GM23338 (cell line): ENCODE results near the gene CYRIA. TPM values are rescaled to one million over a fixed set of nuclear protein-coding genes. Genes with fewer than 3 reads are reported as not detected.

Experiments
- ATAC-seq: fragments of 200-7000 bp; cut with Tn5 transposase; 3 replicates; pipeline ENCODE4 v1.9.1; 2020
- DNase-seq: peaks from one replicate; pipeline ENCODE4 v3.0.0-alpha.2; 2015; ENCODE audit warnings: low spot score
- H2AFZ ChIP-seq: fragments of 200-600 bp; sonication (generic); 2 replicates; pipeline ENCODE4 v1.8.0; 2016; ENCODE audit warnings: antibody characterized with exemption, mild to moderate bottlenecking, moderate library complexity
- H3F3A ChIP-seq: fragments of 200-600 bp; sonication (generic); replicated peaks from 2 replicates; pipeline ENCODE4 v1.8.0; 2017; ENCODE audit warnings: antibody characterized with exemption, mixed run types, low read depth
- H3K27ac ChIP-seq: fragments of 200-600 bp; sonication (generic); 2 replicates; pipeline ENCODE4 v1.6.1; 2016; ENCODE audit warnings: low read depth
- H3K27me3 ChIP-seq: fragments of 200-600 bp; sonication (generic); 2 replicates; pipeline ENCODE4 v1.8.0; 2016; ENCODE audit warnings: mild to moderate bottlenecking, mixed run types, moderate library complexity; ENCODE audit not compliant: insufficient read depth
- H3K36me3 ChIP-seq: fragments of 200-600 bp; sonication (generic); 2 replicates; pipeline ENCODE4 v1.8.0; 2016; ENCODE audit warnings: mild to moderate bottlenecking; ENCODE audit not compliant: insufficient read depth
- H3K4me1 ChIP-seq: fragments of 200-600 bp; sonication (generic); 2 replicates; pipeline ENCODE4 v1.8.0; 2016; ENCODE audit warnings: mild to moderate bottlenecking, moderate library complexity; ENCODE audit not compliant: insufficient read depth
- H3K4me2 ChIP-seq: fragments of 200-600 bp; sonication (generic); 2 replicates; pipeline ENCODE4 v1.7.1; 2017; ENCODE audit warnings: mixed run types
- H3K4me3 ChIP-seq: fragments of 200-600 bp; sonication (generic); 2 replicates; pipeline ENCODE4 v1.6.1; 2016; ENCODE audit warnings: mixed run types
- H3K79me2 ChIP-seq: fragments of 200-600 bp; sonication (generic); replicated peaks from 2 replicates; pipeline ENCODE4 v1.8.0; 2017; ENCODE audit warnings: mild to moderate bottlenecking; ENCODE audit not compliant: insufficient read depth
- H3K9me2 ChIP-seq: fragments of 200-600 bp; sonication (generic); 2 replicates; pipeline ENCODE4 v1.8.0; 2017; ENCODE audit not compliant: insufficient read depth
- H4K20me1 ChIP-seq: fragments of 200-600 bp; sonication (generic); replicated peaks from 2 replicates; pipeline ENCODE4 v1.8.0; 2017; ENCODE audit warnings: mild to moderate bottlenecking; ENCODE audit not compliant: insufficient read depth
- H3K27ac Mint-ChIP-seq: 2 replicates; pipeline ENCODE4 v1.8.0; 2020; ENCODE audit warnings: inconsistent platforms, mild to moderate bottlenecking, moderate library complexity, mixed read lengths
- H3K27me3 Mint-ChIP-seq: 3 replicates; pipeline ENCODE4 v1.8.0; 2022; ENCODE audit warnings: low read depth, mild to moderate bottlenecking, moderate library complexity, mixed read lengths, inconsistent platforms; ENCODE audit not compliant: insufficient read depth, poor library complexity
- H3K36me3 Mint-ChIP-seq: 3 replicates; pipeline ENCODE4 v1.8.0; 2021; ENCODE audit warnings: low read depth, mild to moderate bottlenecking, inconsistent platforms, moderate library complexity, mixed read lengths
- H3K4me1 Mint-ChIP-seq: 3 replicates; pipeline ENCODE4 v1.8.0; 2020; ENCODE audit warnings: mild to moderate bottlenecking, inconsistent platforms, mixed read lengths
- H3K4me3 Mint-ChIP-seq: 3 replicates; pipeline ENCODE4 v1.8.0; 2021; ENCODE audit warnings: moderate library complexity, mild to moderate bottlenecking, inconsistent platforms, mixed read lengths
- H3K9me3 Mint-ChIP-seq: 3 replicates; pipeline ENCODE4 v1.8.0; 2020; ENCODE audit warnings: moderate library complexity, mild to moderate bottlenecking, inconsistent platforms, mixed read lengths
- CREB1 ChIP-seq: fragments of 250-450 bp; sonication (Bioruptor Pico); IDR thresholded peaks from 2 replicates; pipeline ENCODE4 v1.5.0; 2020; ENCODE audit warnings: low read depth, mild to moderate bottlenecking, moderate library complexity
- EZH2 ChIP-seq: fragments of 200-600 bp; sonication (generic); IDR thresholded peaks from one replicate; pipeline ENCODE4 v1.8.0; 2017; ENCODE audit warnings: antibody characterized with exemption, mild to moderate bottlenecking, low read depth; ENCODE audit not compliant: unreplicated experiment
- EZH2phosphoT487 ChIP-seq: fragments of 200-600 bp; sonication (generic); IDR thresholded peaks from one replicate; pipeline ENCODE4 v1.8.1; 2018; ENCODE audit warnings: antibody characterized with exemption; ENCODE audit not compliant: unreplicated experiment
- JUNB ChIP-seq: IDR thresholded peaks from one replicate; pipeline ENCODE4 v1.6.1; 2016; ENCODE audit warnings: antibody characterized with exemption; ENCODE audit not compliant: unreplicated experiment
- NANOG ChIP-seq: IDR thresholded peaks from 2 replicates; pipeline ENCODE4 v1.6.1; 2016; ENCODE audit warnings: antibody characterized with exemption, borderline replicate concordance
- POLR2AphosphoS5 ChIP-seq: IDR thresholded peaks from 2 replicates; pipeline ENCODE4 v1.6.1; 2016; ENCODE audit warnings: antibody characterized with exemption, low read depth
- STAT1 ChIP-seq: IDR thresholded peaks from one replicate; pipeline ENCODE4 v1.6.1; 2016; ENCODE audit warnings: antibody characterized with exemption; ENCODE audit not compliant: unreplicated experiment
- ZNF114 ChIP-seq: fragments of 250-450 bp; sonication (Bioruptor Pico); IDR thresholded peaks from 2 replicates; pipeline ENCODE4 v1.5.0; 2020; ENCODE audit warnings: mild to moderate bottlenecking, moderate library complexity
- ZNF331 ChIP-seq: fragments of 250-450 bp; sonication (Bioruptor Pico); IDR thresholded peaks from 2 replicates; pipeline ENCODE4 v1.5.0; 2020; ENCODE audit warnings: low read depth, mild to moderate bottlenecking, moderate library complexity
- polyA plus RNA-seq: library from polyadenylated mRNA; unstranded; fragments of >200 nt; fragmentation: Nextera tagmentation; extraction: Ambion mirVana; gene quantifications from 2 replicates; pipeline ENCODE4 v1.2.1, GENCODE V29; 2016
- total RNA-seq: library from RNA; depleted of rRNA; stranded (reverse); fragments of >200 nt; shearing (Covaris generic); gene quantifications from 2 replicates; pipeline ENCODE4 v1.2.3, GENCODE V29; 2014
- TF ChIP-seq, protein P1 (sequence below): fragments of 250-450 bp; sonication (Bioruptor Pico); IDR thresholded peaks from 2 replicates; pipeline ENCODE4 v1.5.0; 2020; ENCODE audit warnings: mild to moderate bottlenecking, moderate library complexity
- TF ChIP-seq, protein P2 (sequence below), 2 experiments: fragments of 200-600 bp in 1 of 2; sonication (generic) in 1 of 2; conservative IDR thresholded peaks; 2 replicates each; pipeline versions ENCODE4 v1.5.1 to v1.6.1; 2016 to 2017; ENCODE audit warnings: antibody characterized with exemption in 2 of 2, low read depth in 2 of 2, mild to moderate bottlenecking in 2 of 2, moderate library complexity in 1 of 2
- TF ChIP-seq, protein P3 (sequence below): IDR thresholded peaks from one replicate; pipeline ENCODE4 v1.6.1; 2018; ENCODE audit warnings: antibody characterized with exemption; ENCODE audit not compliant: unreplicated experiment
- TF ChIP-seq, protein P4 (sequence below): IDR thresholded peaks from 2 replicates; pipeline ENCODE4 v1.6.1; 2016; ENCODE audit warnings: antibody characterized with exemption

Gene CYRIA
- total and polyA plus RNA-seq, 2 experiments from 2014 or later: 3.0 to 5.3 TPM

DNA sequence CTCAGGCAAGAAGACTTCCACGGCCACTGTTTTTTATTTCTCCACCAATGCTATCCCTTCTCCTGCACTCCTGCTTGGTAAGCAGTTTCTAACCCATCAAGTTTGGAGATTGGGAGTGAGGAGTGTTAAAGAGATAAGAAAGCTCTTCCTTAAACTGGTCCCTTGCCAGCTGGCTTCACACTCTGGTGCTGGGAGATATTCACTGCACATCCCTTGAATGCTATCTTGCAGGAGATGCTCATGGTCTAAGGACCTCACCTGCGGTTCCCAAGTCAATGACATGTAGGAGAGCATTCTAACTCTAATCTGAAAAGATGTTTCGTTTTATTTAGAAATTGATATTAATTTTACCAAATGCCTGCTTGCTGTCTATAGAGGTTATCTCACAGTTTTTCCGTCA, 28.2 kb upstream of the CYRIA start:
- Histone ChIP-seq H3K27ac (no peak overlapping the region), H2AFZ (no peak overlapping the region), H3K4me1 (no peaks in the 10 kb centered on the region), H4K20me1 (no peaks in the 10 kb centered on the region), H3F3A (no peaks in the 10 kb centered on the region), H3K79me2 (no peaks in the 10 kb centered on the region), H3K4me2 (no peak overlapping the region), H3K36me3 (no peaks in the 10 kb centered on the region), H3K9me2 (peaks cover 5% of the 10 kb centered on the region; the same call in 1 of the 2 replicates), H3K27me3 (no peaks in the 10 kb centered on the region), H3K4me3 (no peak overlapping the region)
- H3K4me1 Mint-ChIP-seq: no peaks in the 10 kb centered on the region
- no peak overlapping the region for H3K27ac Mint-ChIP-seq
- no peak for TF ChIP-seq EZH2phosphoT487
- TF ChIP-seq ZNF114 (CRISPR knock-in tag): no peak
- TF ChIP-seq POLR2AphosphoS5: no peak
- no peak for TF ChIP-seq JUNB
- TF ChIP-seq, protein P1, sequence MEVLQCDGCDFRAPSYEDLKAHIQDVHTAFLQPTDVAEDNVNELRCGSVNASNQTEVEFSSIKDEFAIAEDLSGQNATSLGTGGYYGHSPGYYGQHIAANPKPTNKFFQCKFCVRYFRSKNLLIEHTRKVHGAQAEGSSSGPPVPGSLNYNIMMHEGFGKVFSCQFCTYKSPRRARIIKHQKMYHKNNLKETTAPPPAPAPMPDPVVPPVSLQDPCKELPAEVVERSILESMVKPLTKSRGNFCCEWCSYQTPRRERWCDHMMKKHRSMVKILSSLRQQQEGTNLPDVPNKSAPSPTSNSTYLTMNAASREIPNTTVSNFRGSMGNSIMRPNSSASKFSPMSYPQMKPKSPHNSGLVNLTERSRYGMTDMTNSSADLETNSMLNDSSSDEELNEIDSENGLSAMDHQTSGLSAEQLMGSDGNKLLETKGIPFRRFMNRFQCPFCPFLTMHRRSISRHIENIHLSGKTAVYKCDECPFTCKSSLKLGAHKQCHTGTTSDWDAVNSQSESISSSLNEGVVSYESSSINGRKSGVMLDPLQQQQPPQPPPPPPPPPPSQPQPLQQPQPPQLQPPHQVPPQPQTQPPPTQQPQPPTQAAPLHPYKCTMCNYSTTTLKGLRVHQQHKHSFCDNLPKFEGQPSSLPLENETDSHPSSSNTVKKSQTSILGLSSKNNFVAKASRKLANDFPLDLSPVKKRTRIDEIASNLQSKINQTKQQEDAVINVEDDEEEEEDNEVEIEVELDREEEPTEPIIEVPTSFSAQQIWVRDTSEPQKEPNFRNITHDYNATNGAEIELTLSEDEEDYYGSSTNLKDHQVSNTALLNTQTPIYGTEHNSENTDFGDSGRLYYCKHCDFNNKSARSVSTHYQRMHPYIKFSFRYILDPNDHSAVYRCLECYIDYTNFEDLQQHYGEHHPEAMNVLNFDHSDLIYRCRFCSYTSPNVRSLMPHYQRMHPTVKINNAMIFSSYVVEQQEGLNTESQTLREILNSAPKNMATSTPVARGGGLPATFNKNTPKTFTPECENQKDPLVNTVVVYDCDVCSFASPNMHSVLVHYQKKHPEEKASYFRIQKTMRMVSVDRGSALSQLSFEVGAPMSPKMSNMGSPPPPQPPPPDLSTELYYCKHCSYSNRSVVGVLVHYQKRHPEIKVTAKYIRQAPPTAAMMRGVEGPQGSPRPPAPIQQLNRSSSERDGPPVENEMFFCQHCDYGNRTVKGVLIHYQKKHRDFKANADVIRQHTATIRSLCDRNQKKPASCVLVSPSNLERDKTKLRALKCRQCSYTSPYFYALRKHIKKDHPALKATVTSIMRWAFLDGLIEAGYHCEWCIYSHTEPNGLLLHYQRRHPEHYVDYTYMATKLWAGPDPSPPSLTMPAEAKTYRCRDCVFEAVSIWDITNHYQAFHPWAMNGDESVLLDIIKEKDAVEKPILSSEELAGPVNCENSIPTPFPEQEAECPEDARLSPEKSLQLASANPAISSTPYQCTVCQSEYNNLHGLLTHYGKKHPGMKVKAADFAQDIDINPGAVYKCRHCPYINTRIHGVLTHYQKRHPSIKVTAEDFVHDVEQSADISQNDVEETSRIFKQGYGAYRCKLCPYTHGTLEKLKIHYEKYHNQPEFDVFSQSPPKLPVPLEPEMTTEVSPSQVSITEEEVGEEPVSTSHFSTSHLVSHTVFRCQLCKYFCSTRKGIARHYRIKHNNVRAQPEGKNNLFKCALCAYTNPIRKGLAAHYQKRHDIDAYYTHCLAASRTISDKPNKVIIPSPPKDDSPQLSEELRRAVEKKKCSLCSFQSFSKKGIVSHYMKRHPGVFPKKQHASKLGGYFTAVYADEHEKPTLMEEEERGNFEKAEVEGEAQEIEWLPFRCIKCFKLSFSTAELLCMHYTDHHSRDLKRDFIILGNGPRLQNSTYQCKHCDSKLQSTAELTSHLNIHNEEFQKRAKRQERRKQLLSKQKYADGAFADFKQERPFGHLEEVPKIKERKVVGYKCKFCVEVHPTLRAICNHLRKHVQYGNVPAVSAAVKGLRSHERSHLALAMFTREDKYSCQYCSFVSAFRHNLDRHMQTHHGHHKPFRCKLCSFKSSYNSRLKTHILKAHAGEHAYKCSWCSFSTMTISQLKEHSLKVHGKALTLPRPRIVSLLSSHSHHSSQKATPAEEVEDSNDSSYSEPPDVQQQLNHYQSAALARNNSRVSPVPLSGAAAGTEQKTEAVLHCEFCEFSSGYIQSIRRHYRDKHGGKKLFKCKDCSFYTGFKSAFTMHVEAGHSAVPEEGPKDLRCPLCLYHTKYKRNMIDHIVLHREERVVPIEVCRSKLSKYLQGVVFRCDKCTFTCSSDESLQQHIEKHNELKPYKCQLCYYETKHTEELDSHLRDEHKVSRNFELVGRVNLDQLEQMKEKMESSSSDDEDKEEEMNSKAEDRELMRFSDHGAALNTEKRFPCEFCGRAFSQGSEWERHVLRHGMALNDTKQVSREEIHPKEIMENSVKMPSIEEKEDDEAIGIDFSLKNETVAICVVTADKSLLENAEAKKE (CRISPR knock-in tag): no peak
- no peak for TF ChIP-seq STAT1
- TF ChIP-seq NANOG: no peak
- no peak for TF ChIP-seq CREB1
- TF ChIP-seq, protein P2, sequence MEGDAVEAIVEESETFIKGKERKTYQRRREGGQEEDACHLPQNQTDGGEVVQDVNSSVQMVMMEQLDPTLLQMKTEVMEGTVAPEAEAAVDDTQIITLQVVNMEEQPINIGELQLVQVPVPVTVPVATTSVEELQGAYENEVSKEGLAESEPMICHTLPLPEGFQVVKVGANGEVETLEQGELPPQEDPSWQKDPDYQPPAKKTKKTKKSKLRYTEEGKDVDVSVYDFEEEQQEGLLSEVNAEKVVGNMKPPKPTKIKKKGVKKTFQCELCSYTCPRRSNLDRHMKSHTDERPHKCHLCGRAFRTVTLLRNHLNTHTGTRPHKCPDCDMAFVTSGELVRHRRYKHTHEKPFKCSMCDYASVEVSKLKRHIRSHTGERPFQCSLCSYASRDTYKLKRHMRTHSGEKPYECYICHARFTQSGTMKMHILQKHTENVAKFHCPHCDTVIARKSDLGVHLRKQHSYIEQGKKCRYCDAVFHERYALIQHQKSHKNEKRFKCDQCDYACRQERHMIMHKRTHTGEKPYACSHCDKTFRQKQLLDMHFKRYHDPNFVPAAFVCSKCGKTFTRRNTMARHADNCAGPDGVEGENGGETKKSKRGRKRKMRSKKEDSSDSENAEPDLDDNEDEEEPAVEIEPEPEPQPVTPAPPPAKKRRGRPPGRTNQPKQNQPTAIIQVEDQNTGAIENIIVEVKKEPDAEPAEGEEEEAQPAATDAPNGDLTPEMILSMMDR (conservative IDR thresholded peaks at IDR 0.05; ENCODE audit: low read depth in 2 of 2): no peak
- TF ChIP-seq, protein P3, sequence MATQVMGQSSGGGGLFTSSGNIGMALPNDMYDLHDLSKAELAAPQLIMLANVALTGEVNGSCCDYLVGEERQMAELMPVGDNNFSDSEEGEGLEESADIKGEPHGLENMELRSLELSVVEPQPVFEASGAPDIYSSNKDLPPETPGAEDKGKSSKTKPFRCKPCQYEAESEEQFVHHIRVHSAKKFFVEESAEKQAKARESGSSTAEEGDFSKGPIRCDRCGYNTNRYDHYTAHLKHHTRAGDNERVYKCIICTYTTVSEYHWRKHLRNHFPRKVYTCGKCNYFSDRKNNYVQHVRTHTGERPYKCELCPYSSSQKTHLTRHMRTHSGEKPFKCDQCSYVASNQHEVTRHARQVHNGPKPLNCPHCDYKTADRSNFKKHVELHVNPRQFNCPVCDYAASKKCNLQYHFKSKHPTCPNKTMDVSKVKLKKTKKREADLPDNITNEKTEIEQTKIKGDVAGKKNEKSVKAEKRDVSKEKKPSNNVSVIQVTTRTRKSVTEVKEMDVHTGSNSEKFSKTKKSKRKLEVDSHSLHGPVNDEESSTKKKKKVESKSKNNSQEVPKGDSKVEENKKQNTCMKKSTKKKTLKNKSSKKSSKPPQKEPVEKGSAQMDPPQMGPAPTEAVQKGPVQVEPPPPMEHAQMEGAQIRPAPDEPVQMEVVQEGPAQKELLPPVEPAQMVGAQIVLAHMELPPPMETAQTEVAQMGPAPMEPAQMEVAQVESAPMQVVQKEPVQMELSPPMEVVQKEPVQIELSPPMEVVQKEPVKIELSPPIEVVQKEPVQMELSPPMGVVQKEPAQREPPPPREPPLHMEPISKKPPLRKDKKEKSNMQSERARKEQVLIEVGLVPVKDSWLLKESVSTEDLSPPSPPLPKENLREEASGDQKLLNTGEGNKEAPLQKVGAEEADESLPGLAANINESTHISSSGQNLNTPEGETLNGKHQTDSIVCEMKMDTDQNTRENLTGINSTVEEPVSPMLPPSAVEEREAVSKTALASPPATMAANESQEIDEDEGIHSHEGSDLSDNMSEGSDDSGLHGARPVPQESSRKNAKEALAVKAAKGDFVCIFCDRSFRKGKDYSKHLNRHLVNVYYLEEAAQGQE: no peak
- no peak for TF ChIP-seq ZNF331 (CRISPR knock-in tag)
- TF ChIP-seq, protein P4, sequence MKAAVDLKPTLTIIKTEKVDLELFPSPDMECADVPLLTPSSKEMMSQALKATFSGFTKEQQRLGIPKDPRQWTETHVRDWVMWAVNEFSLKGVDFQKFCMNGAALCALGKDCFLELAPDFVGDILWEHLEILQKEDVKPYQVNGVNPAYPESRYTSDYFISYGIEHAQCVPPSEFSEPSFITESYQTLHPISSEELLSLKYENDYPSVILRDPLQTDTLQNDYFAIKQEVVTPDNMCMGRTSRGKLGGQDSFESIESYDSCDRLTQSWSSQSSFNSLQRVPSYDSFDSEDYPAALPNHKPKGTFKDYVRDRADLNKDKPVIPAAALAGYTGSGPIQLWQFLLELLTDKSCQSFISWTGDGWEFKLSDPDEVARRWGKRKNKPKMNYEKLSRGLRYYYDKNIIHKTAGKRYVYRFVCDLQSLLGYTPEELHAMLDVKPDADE: no peak
- TF ChIP-seq EZH2: no peak
- no peaks in the 10 kb centered on the region for H3K36me3 Mint-ChIP-seq
- no peak overlapping the region for H3K4me3 Mint-ChIP-seq
- no peaks in the 10 kb centered on the region for H3K9me3 Mint-ChIP-seq
- DNase-seq (no peak), ATAC-seq (no peak)
- no peaks in the 10 kb centered on the region for H3K27me3 Mint-ChIP-seq
